Endothelial cell of umbilical vein (primary cell): ENCODE results near the gene NOTCH3.

Experiments
- CTCF ChIP-seq, 2 donors: IDR thresholded peaks; 1 replicate in 1 of 2; 2 replicates in 1 of 2; pipeline ENCODE4 v1.5.1; 2011; ENCODE audit warnings: low read length in 2 of 2, mild to moderate bottlenecking in 2 of 2, moderate library complexity in 2 of 2, control low read depth in 1 of 2, inconsistent platforms in 1 of 2, low read depth in 1 of 2; ENCODE audit not compliant: insufficient read depth in 1 of 2; ENCODE audit errors: extremely low read depth in 1 of 2
- EZH2 ChIP-seq: IDR thresholded peaks from 2 replicates; pipeline ENCODE4 v1.6.1; 2012; ENCODE audit warnings: borderline replicate concordance, low read depth, mild to moderate bottlenecking, moderate library complexity, low read length, inconsistent platforms; ENCODE audit not compliant: severe bottlenecking
- FOS ChIP-seq: IDR thresholded peaks from 2 replicates; pipeline ENCODE4 v1.6.1; 2011; ENCODE audit warnings: mild to moderate bottlenecking, low read length, moderate library complexity, borderline replicate concordance; ENCODE audit not compliant: insufficient read depth
- JUN ChIP-seq: IDR thresholded peaks from 2 replicates; pipeline ENCODE4 v1.6.1; 2011; ENCODE audit warnings: borderline replicate concordance, low read depth; ENCODE audit not compliant: insufficient read length, insufficient read depth
- MYC ChIP-seq: IDR thresholded peaks from one replicate; pipeline ENCODE4 v1.6.1; 2011; ENCODE audit warnings: mild to moderate bottlenecking, low read depth, low read length
- POLR2A ChIP-seq: IDR thresholded peaks from 2 replicates; pipeline ENCODE4 v1.6.1; 2012; ENCODE audit warnings: low read depth, mild to moderate bottlenecking, control low read depth, low read length
- POLR2AphosphoS5 ChIP-seq: IDR thresholded peaks from 2 replicates; pipeline ENCODE4 v1.6.1; 2012; ENCODE audit warnings: low read depth, mild to moderate bottlenecking, control low read depth, low read length, moderate library complexity; ENCODE audit not compliant: insufficient read depth

GRCh38 chr19:15244106-15244803, 43.5 kb upstream of the NOTCH3 start:
- TF ChIP-seq FOS (no peak), JUN (no peak), CTCF (IDR thresholded peaks at IDR 0.05; ENCODE audit: extremely low read depth in 1 of 2, insufficient read depth in 1 of 2, low read depth in 1 of 2, low read length in 2 of 2) (no peak), POLR2A (no peak), EZH2 (no peak), MYC (no peak), POLR2AphosphoS5 (no peak)
